Measurements from ENCODE around the gene GGNBP2.

The GGNBP2 gene

DNA sequence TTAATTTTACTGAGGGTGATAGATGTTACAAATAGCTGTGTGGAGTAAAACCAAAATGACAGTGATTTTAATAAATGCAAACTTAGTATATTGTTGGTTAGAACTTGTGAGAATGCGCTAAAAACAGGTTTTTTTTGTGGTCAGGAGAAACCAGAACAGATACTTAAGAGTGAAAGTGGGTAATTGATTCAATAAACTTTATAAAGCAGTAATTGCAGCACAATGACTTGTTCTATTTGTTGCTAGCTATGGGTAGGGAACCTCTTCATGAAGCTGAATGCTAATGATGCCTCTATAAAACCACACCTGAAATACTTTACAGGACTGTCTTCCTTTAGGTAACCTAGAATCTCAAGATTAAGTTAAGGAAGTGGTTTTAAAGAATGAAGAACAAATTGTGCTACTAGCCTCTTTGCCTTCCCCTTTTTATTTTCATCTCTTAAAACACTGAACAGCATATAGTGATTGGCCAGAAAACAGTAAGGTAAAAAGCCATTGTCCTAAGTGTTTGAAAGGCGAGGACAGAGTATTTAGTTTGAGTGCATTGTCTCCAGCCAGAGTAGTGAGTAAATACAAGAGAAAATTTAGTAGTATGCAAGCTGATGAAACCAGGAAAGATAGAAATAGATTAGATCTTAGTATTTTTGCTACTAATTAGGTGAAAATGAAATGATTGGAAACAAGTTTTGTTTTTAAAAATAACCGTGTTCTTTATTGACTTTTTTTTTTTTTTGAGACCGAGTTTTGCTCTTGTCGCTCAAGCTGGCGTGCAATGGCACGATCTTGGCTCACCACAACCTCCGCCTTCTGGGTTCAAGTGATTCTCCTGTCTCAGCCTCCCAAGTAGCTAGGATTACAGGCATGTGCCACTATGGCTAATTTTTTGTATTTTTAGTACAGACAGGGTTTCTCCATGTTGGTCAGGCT lies 6.0 kb downstream of the GGNBP2 start:
- DNase-seq (ENCODE audit: low spot score), result no peak

- no peak for DNase-seq (ENCODE audit: low spot score)
These were observed 8.7 kb downstream of the GGNBP2 start for GRCh38 chr17:36553459-36553858.

DNA sequence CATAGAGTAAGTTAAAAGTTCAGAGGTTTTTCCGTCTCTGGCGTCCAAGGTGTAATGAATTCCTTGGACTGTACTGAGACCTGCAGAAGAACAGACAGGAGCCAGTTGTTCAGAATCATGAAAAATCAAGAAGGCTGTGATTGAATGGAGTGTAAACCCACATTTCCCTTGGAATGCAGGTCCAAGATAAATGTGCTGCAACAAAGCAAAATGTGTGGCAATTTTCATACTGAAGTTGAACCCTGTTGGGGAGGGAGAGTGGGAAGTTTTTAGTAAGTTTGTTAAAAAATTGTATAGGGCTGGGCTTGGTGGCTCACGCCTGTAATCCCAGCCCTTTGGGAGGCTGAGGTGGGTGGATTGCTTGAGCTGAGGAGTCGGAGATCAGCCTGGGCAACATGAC lies 21.4 kb downstream of the GGNBP2 start:
- no peak for DNase-seq (ENCODE audit: low spot score)

DNA sequence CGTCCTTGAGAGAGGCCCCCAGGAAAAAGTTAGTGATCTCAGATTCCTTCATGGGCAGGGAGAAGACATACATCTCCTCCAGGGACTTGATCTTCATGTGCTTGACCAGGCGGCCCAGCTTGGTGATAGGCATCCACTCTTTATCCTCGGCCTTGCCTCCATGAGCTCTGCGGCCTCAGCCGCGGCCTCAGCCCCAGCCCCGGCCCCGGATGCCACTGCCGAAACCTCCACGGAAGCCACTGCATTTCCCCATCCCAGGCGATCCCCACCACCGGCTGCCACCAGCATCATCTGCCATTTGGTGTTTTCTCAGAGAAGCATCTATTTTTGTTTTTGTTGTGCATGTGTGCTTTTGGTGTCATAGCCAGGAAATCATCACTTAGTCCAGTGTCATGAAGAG lies 30.3 kb downstream of the GGNBP2 start:
- no peak for DNase-seq (ENCODE audit: low spot score)

- DNase-seq (ENCODE audit: low spot score), result no peak
These were observed 32.1 kb downstream of the GGNBP2 start for GRCh38 chr17:36576793-36577192.

GRCh38 chr17:36578671-36579070 lies 34.0 kb downstream of the GGNBP2 start:
- DNase-seq (ENCODE audit: low spot score), result peak; percentile 91

DNA sequence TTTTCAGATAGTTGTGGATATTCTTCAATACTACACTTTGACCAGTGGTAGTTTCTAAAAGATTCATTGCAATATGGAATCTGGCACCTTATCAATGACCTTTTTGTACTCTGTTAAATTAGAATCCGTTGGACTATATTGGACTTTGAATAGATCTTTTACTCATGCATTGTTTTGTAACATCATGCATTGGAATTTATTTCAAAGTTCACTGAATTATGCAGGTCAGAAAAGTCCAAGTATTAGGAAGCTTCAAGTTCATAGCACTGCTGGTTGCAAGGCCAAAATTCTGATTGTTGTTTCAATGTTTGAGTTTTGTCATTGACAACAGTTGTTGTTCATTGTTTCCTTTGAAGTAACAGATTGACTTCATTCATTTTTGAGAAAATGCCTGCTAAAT lies 39.1 kb downstream of the GGNBP2 start:
- DNase-seq (ENCODE audit: low spot score), result no peak

GRCh38 chr17:36586138-36586537 lies 41.4 kb downstream of the GGNBP2 start:
- DNase-seq (ENCODE audit: low spot score), result no peak

- no peak for DNase-seq (ENCODE audit: low spot score)
These were observed 45.4 kb downstream of the GGNBP2 start for GRCh38 chr17:36590082-36590481.

- peak; percentile 80 for DNase-seq (ENCODE audit: low spot score)
These were observed 47.0 kb downstream of the GGNBP2 start, which contains the start of gene DHRS11 for GRCh38 chr17:36591434-36592315. Gene DHRS11, plus strand, starts transcription at chr17:36591879. Its CDS starts 131 bp downstream, at chr17:36592010.

GRCh38 chr17:36592316-36592715 lies 47.6 kb downstream of the GGNBP2 start:
- peak; percentile 72 for DNase-seq (ENCODE audit: low spot score)

GRCh38 chr17:36592716-36593321 lies 48.1 kb downstream of the GGNBP2 start:
- DNase-seq (ENCODE audit: low spot score), result no peak

- DNase-seq (ENCODE audit: low spot score), result no peak
These were observed 49.1 kb downstream of the GGNBP2 start for GRCh38 chr17:36593656-36594316.

GRCh38 chr17:36594626-36595401 lies 50.1 kb downstream of the GGNBP2 start:
- no peak for DNase-seq (ENCODE audit: low spot score)

GRCh38 chr17:36597226-36597625 lies 52.5 kb downstream of the GGNBP2 start:
- no peak for DNase-seq (ENCODE audit: low spot score)

GRCh38 chr17:36597866-36598777 lies 53.4 kb downstream of the GGNBP2 start:
- DNase-seq (ENCODE audit: low spot score), result no peak

DNA sequence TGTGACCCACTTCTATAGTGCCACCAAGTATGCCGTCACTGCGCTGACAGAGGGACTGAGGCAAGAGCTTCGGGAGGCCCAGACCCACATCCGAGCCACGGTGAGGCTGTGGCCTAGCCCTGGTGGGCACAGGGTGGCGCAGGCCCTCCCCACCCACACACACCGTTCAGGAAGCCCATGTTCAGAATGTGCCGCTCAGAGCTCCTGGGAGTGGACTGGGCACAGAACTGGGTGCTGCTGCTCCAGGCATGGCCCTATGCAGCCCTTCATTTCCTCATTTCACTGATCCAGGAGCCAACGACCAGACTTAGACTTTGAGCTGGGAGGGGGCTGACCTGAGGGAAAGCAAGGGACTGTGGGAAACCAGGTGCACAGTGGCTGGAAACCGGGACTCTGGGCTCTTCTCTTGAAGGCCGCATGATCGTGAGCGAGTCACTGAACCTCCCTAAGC lies 54.3 kb downstream of the GGNBP2 start:
- no peak for DNase-seq (ENCODE audit: low spot score)

DNA sequence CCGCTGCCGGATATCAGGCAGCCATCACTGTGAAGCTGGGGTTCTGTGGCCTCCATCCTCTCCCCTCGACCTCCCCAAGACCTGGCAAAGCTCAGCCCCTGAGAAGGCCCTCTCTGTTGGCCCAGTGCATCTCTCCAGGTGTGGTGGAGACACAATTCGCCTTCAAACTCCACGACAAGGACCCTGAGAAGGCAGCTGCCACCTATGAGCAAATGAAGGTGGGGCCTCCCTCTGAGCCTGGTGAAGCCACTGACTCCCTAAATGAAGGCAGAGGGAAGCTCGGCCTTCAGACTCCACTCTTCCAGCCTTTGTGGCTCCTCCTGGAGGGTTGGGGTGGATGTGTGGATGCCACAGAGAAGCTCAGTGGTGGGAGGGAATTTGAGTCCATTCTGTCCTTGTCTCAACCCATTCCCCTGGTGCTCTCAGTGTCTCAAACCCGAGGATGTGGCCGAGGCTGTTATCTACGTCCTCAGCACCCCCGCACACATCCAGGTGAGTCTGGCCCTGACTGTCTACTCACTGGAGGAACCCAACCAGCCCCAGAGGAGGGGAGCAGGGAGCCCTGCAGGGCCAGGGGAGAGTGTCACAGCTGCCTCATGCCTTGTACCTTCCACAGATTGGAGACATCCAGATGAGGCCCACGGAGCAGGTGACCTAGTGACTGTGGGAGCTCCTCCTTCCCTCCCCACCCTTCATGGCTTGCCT lies 55.0 kb downstream of the GGNBP2 start:
- DNase-seq (ENCODE audit: low spot score), result no peak

DNA sequence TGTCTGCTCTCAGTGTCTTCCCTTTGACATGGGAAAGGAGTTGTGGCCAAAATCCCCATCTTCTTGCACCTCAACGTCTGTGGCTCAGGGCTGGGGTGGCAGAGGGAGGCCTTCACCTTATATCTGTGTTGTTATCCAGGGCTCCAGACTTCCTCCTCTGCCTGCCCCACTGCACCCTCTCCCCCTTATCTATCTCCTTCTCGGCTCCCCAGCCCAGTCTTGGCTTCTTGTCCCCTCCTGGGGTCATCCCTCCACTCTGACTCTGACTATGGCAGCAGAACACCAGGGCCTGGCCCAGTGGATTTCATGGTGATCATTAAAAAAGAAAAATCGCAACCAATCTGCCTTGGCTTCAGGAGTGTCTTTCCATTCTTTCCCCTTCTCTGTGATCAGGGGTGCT lies 55.7 kb downstream of the GGNBP2 start:
- DNase-seq (ENCODE audit: low spot score), result no peak
